WTC11 (cell line): ENCODE measurements around the gene MAPKAP1. TPM values are rescaled to one million over a fixed set of nuclear protein-coding genes. Genes with fewer than 3 reads are reported as not detected.

Experiments
- ATAC-seq: fragments of 200-7000 bp; cut with Tn5 transposase; 2 replicates; pipeline ENCODE4 v1.10.0; 2021; ENCODE audit warnings: mild to moderate bottlenecking, moderate library complexity
- CTCF ChIA-PET: fragments of 300-600 bp; sonication (Branson Sonifier 250); formaldehyde crosslinking; loops from one replicate; lab custom pipeline; 2021; ENCODE audit warnings: antibody characterized with exemption; lab: Charles Lee
- POLR2A ChIA-PET: fragments of 350-600 bp; sonication (Branson Sonifier 250); formaldehyde crosslinking; loops from one replicate; lab custom pipeline; 2021; ENCODE audit warnings: antibody characterized with exemption; lab: Charles Lee
- DNase-seq: peaks from one replicate; pipeline ENCODE4 v3.0.0; 2021; ENCODE audit warnings: low spot score
- H3K27ac Mint-ChIP-seq: 2 replicates; pipeline ENCODE4 v1.8.0; 2021; ENCODE audit warnings: mixed read lengths
- H3K27me3 Mint-ChIP-seq: 2 replicates; pipeline ENCODE4 v1.8.0; 2021; ENCODE audit warnings: low read depth, mild to moderate bottlenecking, moderate library complexity, mixed read lengths
- H3K36me3 Mint-ChIP-seq: 2 replicates; pipeline ENCODE4 v1.8.0; 2021; ENCODE audit warnings: mixed read lengths
- H3K4me1 Mint-ChIP-seq: 2 replicates; pipeline ENCODE4 v1.8.0; 2022; ENCODE audit warnings: mixed read lengths
- H3K4me3 Mint-ChIP-seq: 2 replicates; pipeline ENCODE4 v1.8.0; 2021; ENCODE audit warnings: mild to moderate bottlenecking, moderate library complexity, mixed read lengths
- H3K9me3 Mint-ChIP-seq: 2 replicates; pipeline ENCODE4 v1.8.0; 2021; ENCODE audit warnings: mixed read lengths
- ARID4B ChIP-seq: sonication (generic); formaldehyde crosslinking; IDR thresholded peaks from 2 replicates; pipeline ENCODE4 v1.8.0; 2023; ENCODE audit warnings: missing genetic modification reagents, mild to moderate bottlenecking, borderline replicate concordance
- ATF1 ChIP-seq: sonication (generic); formaldehyde crosslinking; IDR thresholded peaks from 2 replicates; pipeline ENCODE4 v1.8.1; 2023; ENCODE audit warnings: mild to moderate bottlenecking, moderate library complexity, missing genetic modification reagents
- ATF6 ChIP-seq: sonication (generic); formaldehyde crosslinking; IDR thresholded peaks from 2 replicates; pipeline ENCODE4 v1.8.1; 2023; ENCODE audit warnings: mild to moderate bottlenecking, missing genetic modification reagents
- E2F5 ChIP-seq: sonication (generic); formaldehyde crosslinking; IDR thresholded peaks from 2 replicates; pipeline ENCODE4 v1.8.1; 2022; ENCODE audit warnings: mild to moderate bottlenecking, moderate library complexity, missing genetic modification reagents
- ESRRA ChIP-seq: sonication (generic); formaldehyde crosslinking; IDR thresholded peaks from 2 replicates; pipeline ENCODE4 v1.8.1; 2022; ENCODE audit warnings: mild to moderate bottlenecking, missing genetic modification reagents, borderline replicate concordance
- FOXP4 ChIP-seq: sonication (generic); formaldehyde crosslinking; IDR thresholded peaks from 2 replicates; pipeline ENCODE4 v1.8.0; 2022; ENCODE audit warnings: mild to moderate bottlenecking, missing genetic modification reagents
- HMGXB4 ChIP-seq: sonication (generic); formaldehyde crosslinking; IDR thresholded peaks from 2 replicates; pipeline ENCODE4 v1.8.1; 2023; ENCODE audit warnings: mild to moderate bottlenecking, moderate library complexity, missing genetic modification reagents
- KAT7 ChIP-seq: sonication (generic); formaldehyde crosslinking; IDR thresholded peaks from 2 replicates; pipeline ENCODE4 v1.8.1; 2023; ENCODE audit warnings: missing genetic modification reagents, mild to moderate bottlenecking, borderline replicate concordance
- NR1H2 ChIP-seq: sonication (generic); formaldehyde crosslinking; IDR thresholded peaks from 2 replicates; pipeline ENCODE4 v1.9.0; 2021; ENCODE audit warnings: mild to moderate bottlenecking, moderate library complexity, missing genetic modification reagents
- RELA ChIP-seq: sonication (generic); formaldehyde crosslinking; IDR thresholded peaks from 2 replicates; pipeline ENCODE4 v1.8.1; 2022; ENCODE audit warnings: missing genetic modification reagents, mild to moderate bottlenecking, borderline replicate concordance
- RORB ChIP-seq: fragments of 250-450 bp; sonication (Bioruptor Pico); IDR thresholded peaks from 2 replicates; pipeline ENCODE4 v1.9.0; 2021; ENCODE audit warnings: mild to moderate bottlenecking
- SMAD3 ChIP-seq: sonication (generic); formaldehyde crosslinking; IDR thresholded peaks from 2 replicates; pipeline ENCODE4 v1.8.0; 2022; ENCODE audit warnings: missing genetic modification reagents, mild to moderate bottlenecking, borderline replicate concordance
- TEAD1 ChIP-seq: sonication (generic); formaldehyde crosslinking; IDR thresholded peaks from 2 replicates; pipeline ENCODE4 v1.8.0; 2022; ENCODE audit warnings: mild to moderate bottlenecking, missing genetic modification reagents
- TP53 ChIP-seq: sonication (generic); formaldehyde crosslinking; IDR thresholded peaks from 2 replicates; pipeline ENCODE4 v1.8.1; 2023; ENCODE audit warnings: mild to moderate bottlenecking, missing genetic modification reagents
- total RNA-seq: library from RNA; stranded (reverse); gene quantifications from 3 replicates; pipeline ENCODE4 v1.2.3, GENCODE V29; 2021

MAPKAP1 gene
- total RNA-seq, 1 experiment from 2014 or later: 111 TPM

GRCh38 chr9:125634040-125634717 is 72.8 kb downstream of the MAPKAP1 start (continued):
- TF ChIP-seq FOXP4 (no peak), TEAD1 (no peak), TP53 (no peak), ATF6 (CRISPR knock-in tag) (no peak)

- ChIA-PET CTCF (interaction anchor here (0.6 to 1.0 kb wide), 2 partner anchors 75 to 201 kb away, joined by 3 read pairs; no protein-coding TSS in a partner anchor), POLR2A (no interaction called here)
- TF ChIP-seq ESRRA (no peak), HMGXB4 (no peak), KAT7 (CRISPR knock-in tag) (no peak), NR1H2 (no peak), ATF1 (CRISPR knock-in tag) (no peak), RORB (CRISPR knock-in tag) (no peak), RELA (CRISPR knock-in tag) (no peak), SMAD3 (CRISPR knock-in tag) (no peak), ATF6 (CRISPR knock-in tag) (no peak), ARID4B (CRISPR knock-in tag) (no peak), TEAD1 (no peak), E2F5 (CRISPR knock-in tag) (no peak)
- ATAC-seq (no peak; the same call in 1 of the 2 replicates), DNase-seq (no peak)
- Mint-ChIP-seq H3K9me3 (no peaks in the 10 kb centered on the region), H3K36me3 (no peaks in the 10 kb centered on the region), H3K4me1 (peaks cover 49% of the 10 kb centered on the region), H3K27ac (peak overlapping the region; percentile 87), H3K27me3 (no peaks in the 10 kb centered on the region), H3K4me3 (no peak overlapping the region)
Measured at GRCh38 chr9:125633116-125633745, 73.8 kb downstream of the MAPKAP1 start.
